Trophoblast cell (in vitro differentiated cells and primary cell): ENCODE results near the gene DTYMK.

ENCODE experiments used
- DNase-seq, 2 donors: peaks; one replicate each; pipeline ENCODE4 v3.0.0-alpha.2; 2016
- H2AFZ ChIP-seq: 2 replicates; pipeline ENCODE4 v1.6.1; 2013; ENCODE audit warnings: low read length, moderate library complexity, mild to moderate bottlenecking; ENCODE audit not compliant: insufficient read depth, poor library complexity
- H2AK5ac ChIP-seq: 2 replicates; pipeline ENCODE4 v1.6.1; 2013; ENCODE audit warnings: mild to moderate bottlenecking, low read length
- H2BK120ac ChIP-seq: 2 replicates; pipeline ENCODE4 v1.6.1; 2013; ENCODE audit warnings: low read length, mild to moderate bottlenecking, moderate library complexity; ENCODE audit not compliant: insufficient read depth, poor library complexity
- H2BK12ac ChIP-seq: 2 replicates; pipeline ENCODE4 v1.6.1; 2013; ENCODE audit warnings: mild to moderate bottlenecking, low read length, moderate library complexity
- H2BK5ac ChIP-seq: 2 replicates; pipeline ENCODE4 v1.6.1; 2013; ENCODE audit warnings: low read length, low read depth, moderate library complexity, mild to moderate bottlenecking; ENCODE audit not compliant: poor library complexity
- H3K14ac ChIP-seq: 2 replicates; pipeline ENCODE4 v1.6.1; 2013; ENCODE audit warnings: mild to moderate bottlenecking, low read length
- H3K18ac ChIP-seq: 2 replicates; pipeline ENCODE4 v1.6.1; 2013; ENCODE audit warnings: mild to moderate bottlenecking, low read length
- H3K23ac ChIP-seq: 2 replicates; pipeline ENCODE4 v1.6.1; 2013; ENCODE audit warnings: low read length
- H3K27ac ChIP-seq: 2 replicates; pipeline ENCODE4 v1.5.1; 2013; ENCODE audit warnings: low read depth, mild to moderate bottlenecking, inconsistent platforms, low read length, moderate library complexity
- H3K27me3 ChIP-seq: 2 replicates; pipeline ENCODE4 v1.6.1; 2013; ENCODE audit warnings: inconsistent platforms, mild to moderate bottlenecking, low read length, moderate library complexity; ENCODE audit not compliant: insufficient read depth
- H3K36me3 ChIP-seq, 2 experiments: 1 replicate in 1 of 2; 2 replicates in 1 of 2; pipeline ENCODE4 v1.6.1; 2013; ENCODE audit warnings: low read length in 2 of 2, mild to moderate bottlenecking in 2 of 2, moderate library complexity in 1 of 2; ENCODE audit not compliant: insufficient read depth in 2 of 2, control insufficient read depth in 1 of 2
- H3K4ac ChIP-seq: 2 replicates; pipeline ENCODE4 v1.6.1; 2013; ENCODE audit warnings: low read depth, mild to moderate bottlenecking, low read length, moderate library complexity
- H3K4me1 ChIP-seq, 2 experiments: 1 replicate in 1 of 2; 2 replicates in 1 of 2; pipeline ENCODE4 v1.6.1; 2013; ENCODE audit warnings: low read length in 2 of 2, mild to moderate bottlenecking in 2 of 2, moderate library complexity in 1 of 2; ENCODE audit not compliant: insufficient read depth in 2 of 2, control insufficient read depth in 1 of 2
- H3K4me2 ChIP-seq: 2 replicates; pipeline ENCODE4 v1.6.1; 2013; ENCODE audit warnings: inconsistent platforms, mild to moderate bottlenecking, low read length, moderate library complexity
- H3K4me3 ChIP-seq: 2 replicates; pipeline ENCODE4 v1.5.1; 2013; ENCODE audit warnings: mild to moderate bottlenecking, low read depth, low read length, inconsistent platforms
- H3K79me1 ChIP-seq: one replicate; pipeline ENCODE4 v1.6.1; 2013; ENCODE audit warnings: low read length
- H3K79me2 ChIP-seq: 2 replicates; pipeline ENCODE4 v1.6.1; 2013; ENCODE audit warnings: low read length, mild to moderate bottlenecking; ENCODE audit not compliant: control insufficient read depth, insufficient read depth, poor library complexity
- H3K9ac ChIP-seq: 2 replicates; pipeline ENCODE4 v1.6.1; 2013; ENCODE audit warnings: mild to moderate bottlenecking, low read length
- H3K9me3 ChIP-seq: 2 replicates; pipeline ENCODE4 v1.6.1; 2013; ENCODE audit warnings: low read depth, mild to moderate bottlenecking, control low read depth, inconsistent platforms, low read length; ENCODE audit not compliant: insufficient read depth
- H4K12ac ChIP-seq: 2 replicates; pipeline ENCODE4 v1.6.1; 2013; ENCODE audit warnings: low read depth, mild to moderate bottlenecking, low read length, moderate library complexity
- H4K8ac ChIP-seq: 2 replicates; pipeline ENCODE4 v1.6.1; 2013; ENCODE audit warnings: low read depth, mild to moderate bottlenecking, low read length, moderate library complexity
- H4K91ac ChIP-seq: one replicate; pipeline ENCODE4 v1.6.1; 2013; ENCODE audit warnings: low read depth, mild to moderate bottlenecking, low read length, moderate library complexity
- WGBS: extraction: QIAGEN DNeasy Blood & Tissue Kit; methylation state at CpG from one replicate; pipeline ENCODE4 v1.1.7; 2013; ENCODE audit warnings: missing lambda C conversion rate; ENCODE audit not compliant: insufficient read length, insufficient coverage; ENCODE audit errors: extremely low coverage; 5-methylcytosine and 5-hydroxymethylcytosine counted together

Gene DTYMK

DNA sequence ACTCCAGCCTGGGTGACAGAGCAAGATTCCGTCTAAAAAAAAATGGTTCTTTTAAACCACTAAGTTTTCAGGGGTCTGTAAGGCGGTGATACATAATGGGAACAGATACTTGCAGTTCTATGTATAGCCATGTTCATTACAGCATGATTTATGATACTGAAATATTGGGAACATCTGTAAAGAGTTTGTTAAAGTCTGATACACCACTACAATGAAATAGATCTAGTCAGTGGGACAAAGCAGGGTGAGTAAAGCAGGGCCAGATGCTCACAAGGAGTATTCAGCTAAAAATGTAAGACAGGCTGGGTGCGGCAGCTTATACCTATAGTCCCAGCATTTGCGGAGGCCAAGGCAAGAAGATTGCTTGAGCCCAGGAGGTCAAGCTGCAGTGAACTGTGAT lies 9.0 kb upstream of the DTYMK start:
- Histone ChIP-seq H2BK12ac (no peak overlapping the region), H3K4ac (no peak overlapping the region), H3K9me3 (peaks cover 2% of the 10 kb centered on the region), H2AK5ac (no peak overlapping the region), H3K27me3 (no peaks in the 10 kb centered on the region), H2BK120ac (no peak overlapping the region), H3K4me2 (no peak overlapping the region), H3K79me2 (no peaks in the 10 kb centered on the region), H2AFZ (no peak overlapping the region), H3K9ac (no peak overlapping the region), H2BK5ac (no peak overlapping the region), H3K36me3 (peaks cover 20 to 23% of the 10 kb centered on the region in 2 experiments), H3K4me1 (peaks cover 0 to under 1% of the 10 kb centered on the region in 2 experiments), H3K79me1 (no peaks in the 10 kb centered on the region), H3K27ac (no peak overlapping the region), H4K8ac (no peak overlapping the region), H3K14ac (no peak overlapping the region), H3K23ac (no peak overlapping the region), H3K4me3 (no peak overlapping the region), H4K91ac (no peak overlapping the region), H3K18ac (no peak overlapping the region), H4K12ac (no peak overlapping the region)
- WGBS: no CpG with 5 or more reads among the region's 4 CpGs
- no peak for DNase-seq

DNA sequence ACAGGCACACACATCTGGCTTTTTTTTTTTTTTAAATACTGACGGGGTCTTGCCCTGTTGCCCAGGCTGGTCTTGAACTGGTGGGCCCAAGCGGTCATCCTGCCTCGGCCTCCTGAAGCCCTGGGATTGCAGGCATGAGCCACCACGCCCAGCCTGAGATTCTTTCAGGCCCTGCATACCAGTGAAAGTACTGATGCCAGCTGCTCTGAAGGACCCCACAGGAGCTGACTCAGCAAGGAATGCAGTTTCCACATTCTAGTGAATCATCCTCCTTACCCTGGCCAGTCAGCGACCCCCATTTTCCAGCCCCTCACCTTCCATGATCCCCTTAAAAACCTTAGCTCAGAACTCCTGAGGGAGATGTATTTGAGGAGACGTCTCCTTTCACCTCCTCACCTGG lies 5.8 kb upstream of the DTYMK start:
- Histone ChIP-seq H3K23ac (no peak overlapping the region), H4K91ac (no peak overlapping the region), H2BK120ac (no peak overlapping the region), H4K12ac (no peak overlapping the region), H3K79me2 (no peaks in the 10 kb centered on the region), H2AFZ (no peak overlapping the region), H3K18ac (no peak overlapping the region), H2AK5ac (no peak overlapping the region), H3K9ac (no peak overlapping the region), H3K9me3 (peaks cover 2% of the 10 kb centered on the region), H3K79me1 (no peaks in the 10 kb centered on the region), H4K8ac (no peak overlapping the region), H3K27me3 (no peaks in the 10 kb centered on the region), H3K14ac (no peak overlapping the region), H3K4ac (no peak overlapping the region), H3K36me3 (peaks cover 29 to 32% of the 10 kb centered on the region in 2 experiments), H3K4me2 (no peak overlapping the region), H2BK5ac (no peak overlapping the region), H3K27ac (no peak overlapping the region), H3K4me3 (no peak overlapping the region), H2BK12ac (no peak overlapping the region), H3K4me1 (peaks cover 0 to 2% of the 10 kb centered on the region in 2 experiments)
- DNase-seq: peak; percentile 28 to 34
- no CpG with 5 or more reads among the region's 6 CpGs for WGBS

DNA sequence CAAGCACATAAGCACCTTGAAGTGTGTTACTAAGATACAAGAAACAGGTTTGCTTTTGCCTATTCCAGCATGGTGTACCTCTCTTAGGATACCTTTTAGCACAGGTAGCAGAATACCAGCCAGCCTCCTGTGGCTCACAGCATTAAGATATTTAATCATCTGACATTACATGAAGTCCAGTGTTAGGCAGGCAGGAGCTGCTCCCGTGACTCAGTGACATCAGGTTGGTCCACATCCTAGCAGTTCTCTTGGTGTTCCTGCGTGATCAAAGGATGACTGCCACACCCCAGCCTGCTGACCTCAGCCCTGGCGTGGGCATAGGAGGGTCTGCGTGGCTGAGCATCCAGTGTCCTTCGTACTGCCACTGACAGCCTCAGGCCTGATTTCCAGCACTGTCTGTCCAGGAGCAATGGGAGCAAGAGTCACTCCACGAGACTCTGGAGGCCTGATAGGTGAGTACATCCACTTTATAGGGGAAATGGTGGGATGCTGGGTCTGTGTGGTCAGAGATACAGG lies 3.6 kb upstream of the DTYMK start:
- Histone ChIP-seq H3K79me1 (peaks cover 10% of the 10 kb centered on the region), H3K27ac (no peak overlapping the region), H3K4me1 (peaks cover 0 to 2% of the 10 kb centered on the region in 2 experiments), H3K79me2 (peaks cover 10% of the 10 kb centered on the region), H3K18ac (no peak overlapping the region), H2AK5ac (no peak overlapping the region), H2BK120ac (no peak overlapping the region), H3K4ac (no peak overlapping the region), H3K9ac (no peak overlapping the region), H3K9me3 (peaks cover 2% of the 10 kb centered on the region), H4K12ac (no peak overlapping the region), H3K27me3 (no peaks in the 10 kb centered on the region), H3K4me2 (no peak overlapping the region), H3K14ac (no peak overlapping the region), H3K36me3 (peaks cover 32% of the 10 kb centered on the region in 2 experiments), H2BK5ac (no peak overlapping the region), H2BK12ac (no peak overlapping the region), H3K4me3 (no peak overlapping the region), H4K8ac (no peak overlapping the region), H4K91ac (no peak overlapping the region), H2AFZ (no peak overlapping the region), H3K23ac (no peak overlapping the region)
- no CpG with 5 or more reads among the region's 6 CpGs for WGBS
- no peak for DNase-seq

DNA sequence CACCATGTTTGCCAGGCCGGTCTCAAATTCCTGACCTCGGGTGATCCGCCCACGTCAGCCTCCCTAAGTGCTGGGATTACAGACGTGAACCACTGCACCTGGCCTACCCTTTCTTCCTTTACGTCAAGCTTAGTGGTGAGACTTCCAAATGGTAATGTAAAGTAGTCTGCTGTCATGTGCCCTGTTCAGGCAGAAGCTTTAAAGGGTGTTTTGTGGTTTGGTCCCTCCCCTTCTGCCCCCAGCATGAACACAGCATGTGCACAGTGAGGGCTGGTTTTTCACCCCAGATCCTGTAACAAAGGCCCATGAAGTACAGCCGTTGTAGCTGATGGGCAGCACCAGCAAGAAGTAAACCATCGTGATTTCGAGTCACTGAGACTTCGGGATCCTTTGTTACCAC lies 2.7 kb upstream of the DTYMK start:
- H3K4ac ChIP-seq: no peak overlapping the region
- H2BK12ac ChIP-seq: no peak overlapping the region
- no peak overlapping the region for H2AFZ ChIP-seq
- H3K14ac ChIP-seq: no peak overlapping the region
- H2BK120ac ChIP-seq: no peak overlapping the region
- no peak overlapping the region for H3K23ac ChIP-seq
- H3K27me3 ChIP-seq: no peaks in the 10 kb centered on the region
- no peak overlapping the region for H2AK5ac ChIP-seq
- H4K12ac ChIP-seq: no peak overlapping the region
- H2BK5ac ChIP-seq: no peak overlapping the region
- peaks cover 10% of the 10 kb centered on the region for H3K79me1 ChIP-seq
- no peak for DNase-seq
- H4K91ac ChIP-seq: no peak overlapping the region
- H4K8ac ChIP-seq: no peak overlapping the region
- H3K9me3 ChIP-seq: peaks cover 2% of the 10 kb centered on the region
- H3K4me1 ChIP-seq: peaks cover 0 to 2% of the 10 kb centered on the region in 2 experiments
- no peak overlapping the region for H3K27ac ChIP-seq
- H3K4me3 ChIP-seq: no peak overlapping the region
- WGBS: no CpG with 5 or more reads among the region's 10 CpGs
- H3K4me2 ChIP-seq: no peak overlapping the region
- H3K36me3 ChIP-seq: peaks cover 26 to 28% of the 10 kb centered on the region in 2 experiments
- no peak overlapping the region for H3K9ac ChIP-seq
- no peak overlapping the region for H3K18ac ChIP-seq
- peaks cover 10% of the 10 kb centered on the region for H3K79me2 ChIP-seq
